GM06990 (cell line): Measurements from ENCODE around the gene NFATC2.

Experiments
- DNase-seq: peaks from one replicate; pipeline ENCODE4 v3.0.0-alpha.2; 2011; ENCODE audit not compliant: insufficient read length; ENCODE audit errors: extremely low read depth
- H3K27me3 ChIP-seq: replicated peaks from 2 replicates; pipeline ENCODE4 v1.6.0; 2011; ENCODE audit warnings: low read length; ENCODE audit not compliant: control insufficient read depth, insufficient read depth
- H3K36me3 ChIP-seq: 2 replicates; pipeline ENCODE4 v1.5.1; 2011; ENCODE audit warnings: low read length; ENCODE audit not compliant: control insufficient read depth, insufficient read depth
- H3K4me3 ChIP-seq: replicated peaks from 2 replicates; pipeline ENCODE4 v1.5.1; 2011; ENCODE audit warnings: low read depth, mild to moderate bottlenecking, control low read depth, low read length
- CTCF ChIP-seq: IDR thresholded peaks from 2 replicates; pipeline ENCODE4 v1.5.1; 2011; ENCODE audit warnings: low read length, control low read depth, mild to moderate bottlenecking, inconsistent platforms; ENCODE audit not compliant: insufficient read depth, poor library complexity, severe bottlenecking

The NFATC2 gene

GRCh38 chr20:51382986-51383821 is 159.3 kb downstream of the NFATC2 start:
- TF ChIP-seq CTCF: no peak

GRCh38 chr20:51382111-51382985 is 160.2 kb downstream of the NFATC2 start:
- Histone ChIP-seq H3K27me3 (no peaks in the 10 kb centered on the region), H3K36me3 (no peaks in the 10 kb centered on the region), H3K4me3 (no peak overlapping the region)
- DNase-seq: no peak
- no peak for TF ChIP-seq CTCF

More at GRCh38 chr20:51382986-51383821, 159.3 kb downstream of the NFATC2 start:
- Histone ChIP-seq H3K27me3 (no peaks in the 10 kb centered on the region), H3K36me3 (no peaks in the 10 kb centered on the region), H3K4me3 (no peak overlapping the region)
- DNase-seq: no peak

- DNase-seq: no peak
- H3K36me3 ChIP-seq: no peaks in the 10 kb centered on the region
- TF ChIP-seq CTCF: peak; percentile 21
- H3K4me3 ChIP-seq: no peak overlapping the region
- H3K27me3 ChIP-seq: no peaks in the 10 kb centered on the region
Observed at GRCh38 chr20:51381557-51381956, 161.0 kb downstream of the NFATC2 start.

GRCh38 chr20:51380401-51381385 is 161.8 kb downstream of the NFATC2 start:
- no peaks in the 10 kb centered on the region for H3K27me3 ChIP-seq
- no peak for TF ChIP-seq CTCF
- peak; percentile 44 for DNase-seq
- H3K4me3 ChIP-seq: no peak overlapping the region
- no peaks in the 10 kb centered on the region for H3K36me3 ChIP-seq
